HepG2 (cell line): ENCODE data around the gene PMFBP1. TPM values are rescaled to one million over a fixed set of nuclear protein-coding genes. Genes with fewer than 3 reads are reported as not detected.

Source experiments
- ATAC-seq: fragments of 200-7000 bp; cut with Tn5 transposase; 3 replicates; pipeline ENCODE4 v1.9.1; 2020; ENCODE audit warnings: mild to moderate bottlenecking, moderate library complexity
- BruUV-seq: library from RNA; stranded (reverse); fragments of 400-500 nt; replicated peaks from 2 replicates; lab custom pipeline; 2021; lab: Mats Ljungman, UMichigan
- CTCF ChIA-PET: fragments of 300-600 bp; formaldehyde crosslinking; extraction: SDS; loops from one replicate; lab custom pipeline; 2021; ENCODE audit warnings: low total read pairs, inconsistent platforms, low intra/inter-chr PET ratio; lab: Yijun Ruan, JAX
- POLR2A ChIA-PET: fragments of 350-600 bp; sonication (Branson Sonifier 250); formaldehyde crosslinking; loops from one replicate; lab custom pipeline; 2020; ENCODE audit warnings: antibody characterized with exemption, inconsistent platforms; lab: Yijun Ruan, JAX
- DNase-seq: peaks from one replicate; pipeline ENCODE4 v3.0.0-alpha.2; 2015; ENCODE audit warnings: low spot score
- FAIRE-seq: peaks from 3 replicates; lab custom pipeline; 2011; peaks lifted over from hg19 to GRCh38; lab: Jason Lieb, UNC
- H2AFZ ChIP-seq: one replicate; pipeline ENCODE4 v1.6.1; 2011; ENCODE audit warnings: low read length, inconsistent platforms
- H3K27ac ChIP-seq: fragments of 300-600 bp; 3 replicates; pipeline ENCODE4 v1.8.0; 2011; ENCODE audit warnings: mixed run types, mild to moderate bottlenecking, mixed read lengths, low read length, inconsistent platforms; ENCODE audit not compliant: insufficient read depth; ENCODE audit errors: extremely low read length
- H3K27me3 ChIP-seq, 2 experiments: fragments of 200-600 bp in 1 of 2; 2 replicates in 1 of 2; 3 replicates in 1 of 2; pipeline versions ENCODE4 v1.6.0 to v1.8.0; 2011; ENCODE audit warnings: low read length in 2 of 2, mild to moderate bottlenecking in 2 of 2, moderate library complexity in 2 of 2, inconsistent platforms in 1 of 2; ENCODE audit not compliant: insufficient read depth in 2 of 2, control insufficient read depth in 1 of 2
- H3K36me3 ChIP-seq, 2 experiments: fragments of 200-600 bp in 1 of 2; replicated peaks in 1 of 2; 2 replicates in 1 of 2; 3 replicates in 1 of 2; pipeline versions ENCODE4 v1.5.1 to v1.8.0; 2011; ENCODE audit warnings: low read length in 2 of 2, inconsistent platforms in 1 of 2; ENCODE audit not compliant: insufficient read depth in 2 of 2, control insufficient read depth in 1 of 2
- H3K4me1 ChIP-seq: 2 replicates; pipeline ENCODE4 v1.5.1; 2012; ENCODE audit warnings: low read length, inconsistent platforms; ENCODE audit not compliant: insufficient read depth
- H3K4me2 ChIP-seq: 2 replicates; pipeline ENCODE4 v1.6.0; 2011; ENCODE audit warnings: low read depth, low read length, inconsistent platforms
- H3K4me3 ChIP-seq, 3 experiments: fragments of 200-600 bp in 1 of 3; sonication (generic), shearing (Covaris generic) in 1 of 3; replicated peaks in 1 of 3; 2 replicates each; pipeline ENCODE4 v1.5.1; 2011 to 2016; ENCODE audit warnings: low read length in 3 of 3, inconsistent platforms in 2 of 3, low read depth in 2 of 3, mild to moderate bottlenecking in 2 of 3, control low read depth in 1 of 3, mixed read lengths in 1 of 3; ENCODE audit not compliant: insufficient read depth in 1 of 3
- H3K79me2 ChIP-seq: one replicate; pipeline ENCODE4 v1.6.1; 2011; ENCODE audit warnings: low read length, inconsistent platforms; ENCODE audit not compliant: insufficient read depth
- H3K9ac ChIP-seq: 2 replicates; pipeline ENCODE4 v1.6.0; 2011; ENCODE audit warnings: mild to moderate bottlenecking, low read depth, low read length, inconsistent platforms; ENCODE audit not compliant: insufficient read depth
- H3K9me3 ChIP-seq: 2 replicates; pipeline ENCODE4 v1.5.1; 2012; ENCODE audit warnings: mild to moderate bottlenecking, low read length
- H4K20me1 ChIP-seq: 2 replicates; pipeline ENCODE4 v1.6.0; 2011; ENCODE audit warnings: inconsistent platforms, mild to moderate bottlenecking, low read length, moderate library complexity; ENCODE audit not compliant: insufficient read depth
- HES4 ChIP-seq: sonication (generic); formaldehyde crosslinking; IDR thresholded peaks from 2 replicates; pipeline ENCODE4 v1.9.0; 2021; ENCODE audit warnings: mild to moderate bottlenecking, missing genetic modification reagents, borderline replicate concordance
- HNF1B ChIP-seq: sonication (generic); formaldehyde crosslinking; IDR thresholded peaks from 2 replicates; pipeline ENCODE4 v1.5.1; 2020; ENCODE audit warnings: mild to moderate bottlenecking, moderate library complexity, missing genetic modification reagents
- JUN ChIP-seq: sonication (generic); formaldehyde crosslinking; IDR thresholded peaks from 2 replicates; pipeline ENCODE4 v1.4.0; 2020; ENCODE audit warnings: mild to moderate bottlenecking, missing genetic modification reagents
- MED8 ChIP-seq: sonication (generic); formaldehyde crosslinking; IDR thresholded peaks from 2 replicates; pipeline ENCODE4 v1.8.1; 2023; ENCODE audit warnings: mild to moderate bottlenecking, missing genetic modification reagents; ENCODE audit not compliant: insufficient replicate concordance
- NFE2L2 ChIP-seq: fragments of 150-350 bp; IDR thresholded peaks from 2 replicates; pipeline ENCODE4 v1.6.1; 2014; ENCODE audit warnings: low read length
- PCBP1 ChIP-seq: fragments of 200-400 bp; formaldehyde crosslinking; IDR thresholded peaks from 2 replicates; pipeline ENCODE4 v1.6.1; 2017; ENCODE audit warnings: mild to moderate bottlenecking, low read depth, low read length, borderline replicate concordance
- ZBTB44 ChIP-seq: sonication (generic); formaldehyde crosslinking; IDR thresholded peaks from 2 replicates; pipeline ENCODE4 v1.4.0; 2020; ENCODE audit warnings: missing genetic modification reagents
- ZNF121 ChIP-seq: sonication (generic); formaldehyde crosslinking; IDR thresholded peaks from 2 replicates; pipeline ENCODE4 v1.5.0; 2020; ENCODE audit warnings: mild to moderate bottlenecking, missing genetic modification reagents
- ZNF276 ChIP-seq: sonication (generic); formaldehyde crosslinking; IDR thresholded peaks from 2 replicates; pipeline ENCODE4 v1.4.0; 2020; ENCODE audit warnings: mild to moderate bottlenecking, low read depth, missing genetic modification reagents
- ZNF468 ChIP-seq: sonication (generic); formaldehyde crosslinking; IDR thresholded peaks from 2 replicates; pipeline ENCODE4 v1.8.0; 2022; ENCODE audit warnings: mild to moderate bottlenecking, moderate library complexity, missing genetic modification reagents
- ZNF670 ChIP-seq: sonication (generic); formaldehyde crosslinking; IDR thresholded peaks from 2 replicates; pipeline ENCODE4 v1.8.0; 2022; ENCODE audit warnings: mild to moderate bottlenecking, missing genetic modification reagents, borderline replicate concordance
- ZNF781 ChIP-seq: sonication (generic); formaldehyde crosslinking; IDR thresholded peaks from 2 replicates; pipeline ENCODE4 v1.5.1; 2020; ENCODE audit warnings: borderline replicate concordance, mild to moderate bottlenecking, missing genetic modification reagents; ENCODE audit errors: not compliant biosample characterization
- WGBS: methylation state at CpG from one replicate; pipeline ENCODE4 v1.1.6; 2017; ENCODE audit warnings: low lambda C conversion rate; 5-methylcytosine and 5-hydroxymethylcytosine counted together
- in situ Hi-C: cut with HindIII; loops from 2 replicates; pipeline ENCODE4 v1.10.0; 2017; ENCODE audit warnings: low pct_unique_long_range_greater_than_20kb; ENCODE audit not compliant: extremely low pct_ligation_motif_present
- intact Hi-C: fragments of 100-400 bp; cut with micrococcal nuclease; formaldehyde crosslinking; loops from one replicate; pipeline ENCODE4 v1.10.0; 2022; ENCODE audit not compliant: unreplicated experiment
- polyA plus RNA-seq, 8 experiments: library from polyadenylated mRNA; depleted of rRNA in 3 of 8; stranded (reverse) in 7 of 8; unstranded in 1 of 8; fragments of >200 nt; fragmentation: Illumina TruSeq in 4 of 8; extraction: Trizol in 4 of 8; gene quantifications; 2 replicates each; pipeline versions ENCODE4 v1.2.1 to v1.2.3, GENCODE V29; 2011 to 2016; ENCODE audit warnings: low read depth in 4 of 8, missing spikeins in 1 of 8, mixed read lengths in 1 of 8; ENCODE audit not compliant: insufficient read depth in 1 of 8
- total RNA-seq, 5 experiments: library from RNA; depleted of rRNA; stranded (reverse); fragments of >200 nt; fragmentation: Illumina TruSeq; extraction: Trizol; gene quantifications; 2 replicates each; pipeline ENCODE4 v1.2.3, GENCODE V29; 2016; ENCODE audit warnings: low read depth in 1 of 5

The PMFBP1 gene
- total and polyA plus RNA-seq, 2 of the 13 experiments (the other 11 are each of a cell fraction or from before 2014, with no cell fraction given) = 1.9 to 3.8 TPM

GRCh38 chr16:72171236-72171635 is 719 bp downstream of the PMFBP1 start:
- H3K9me3 ChIP-seq = no peaks in the 10 kb centered on the region
- H3K4me1 ChIP-seq = no peaks in the 10 kb centered on the region
- 54% methylated on average over 1 of the region's 1 CpG for WGBS
- no peak for ATAC-seq
- TF ChIP-seq ZNF781 (CRISPR knock-in tag) (no peak), ZBTB44 (CRISPR knock-in tag) (no peak), PCBP1 (no peak), JUN (no peak)
- no peak for DNase-seq
- no peaks in the 10 kb centered on the region for H3K27me3 ChIP-seq
- H2AFZ ChIP-seq = no peak overlapping the region
- H3K27ac ChIP-seq = no peak overlapping the region
- BruUV-seq = no TSS peak
- no peaks in the 10 kb centered on the region; a peak in 1 of 5 replicates for H3K36me3 ChIP-seq
- POLR2A ChIA-PET = no interaction called here
- in situ Hi-C loops (no loop called here), intact Hi-C loops (loop anchor here (5.0 kb wide), 1 partner anchor 1671 kb away; no protein-coding TSS in a partner anchor)
- FAIRE-seq = no peak
- no peaks in the 10 kb centered on the region for H4K20me1 ChIP-seq
- H3K4me3 ChIP-seq = no peak overlapping the region
- no peak overlapping the region for H3K4me2 ChIP-seq
- CTCF ChIA-PET = no interaction called here
- H3K9ac ChIP-seq = no peak overlapping the region
- no peaks in the 10 kb centered on the region for H3K79me2 ChIP-seq

DNA sequence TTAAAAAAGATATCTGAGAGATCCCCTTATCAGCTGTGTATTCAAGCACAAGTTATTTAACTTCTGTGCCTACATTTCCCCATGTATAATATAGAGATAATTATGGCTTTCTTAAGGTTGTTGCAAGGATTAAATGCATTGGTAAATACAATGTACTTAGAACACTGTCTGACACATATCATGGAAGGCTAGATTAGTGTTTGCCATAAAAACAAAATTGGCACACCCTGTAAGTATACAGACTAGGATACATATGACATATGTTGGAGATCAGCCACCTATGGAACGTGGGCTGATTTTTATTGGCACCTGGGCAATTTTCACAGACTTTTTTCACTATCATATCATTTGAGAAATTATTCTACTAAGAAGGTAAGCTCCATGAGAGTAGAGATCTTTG is 2.2 kb downstream of the PMFBP1 start:
- POLR2A ChIA-PET = no interaction called here
- Histone ChIP-seq H4K20me1 (no peaks in the 10 kb centered on the region), H3K79me2 (no peaks in the 10 kb centered on the region), H3K9ac (no peak overlapping the region), H3K4me3 (no peak overlapping the region), H3K4me1 (no peaks in the 10 kb centered on the region), H3K27ac (no peak overlapping the region), H3K36me3 (no peaks in the 10 kb centered on the region; a peak in 1 of 5 replicates), H2AFZ (no peak overlapping the region), H3K27me3 (no peaks in the 10 kb centered on the region), H3K4me2 (no peak overlapping the region), H3K9me3 (no peaks in the 10 kb centered on the region)
- CTCF ChIA-PET = no interaction called here
- intact Hi-C loops (loop anchor here (5.0 kb wide), 1 partner anchor 1673 kb away; no protein-coding TSS in a partner anchor), in situ Hi-C loops (no loop called here)
- no peak for DNase-seq
- BruUV-seq = no TSS peak
- FAIRE-seq = no peak
- 79% methylated on average over 1 of the region's 1 CpG for WGBS
- ATAC-seq = no peak
- TF ChIP-seq HNF1B (CRISPR knock-in tag) = no peak
- no peak for TF ChIP-seq MED8 (CRISPR knock-in tag)
- no peak for TF ChIP-seq NFE2L2
- no peak for TF ChIP-seq ZNF276 (CRISPR knock-in tag)
- no peak for TF ChIP-seq ZNF121
- TF ChIP-seq ZNF468 = no peak
- TF ChIP-seq ZNF670 (CRISPR knock-in tag) = no peak
- no peak for TF ChIP-seq ZNF781 (CRISPR knock-in tag)
- no peak for TF ChIP-seq HES4 (CRISPR knock-in tag)
